Femur (tissue), 1 donor: Measurements from ENCODE around the gene HAAO.
"Not testable (repeated sequence)": the region's sequence is repeated elsewhere in the genome, so short reads cannot be mapped to it uniquely, and the experiment has no call there.

Experiments used
- DNase-seq: peaks from one replicate; pipeline ENCODE4 v3.0.0-alpha.2; 2017

The HAAO gene

GRCh38 chr2:42792583-42793333 is at the start of gene HAAO:
HAAO (minus strand) TSS chr2:42792583; CDS start chr2:42792536, 47 bp downstream.
- DNase-seq = peak; percentile 85

GRCh38 chr2:42841344-42841743 is 49.0 kb upstream of the HAAO start:
- peak; percentile 10 for DNase-seq

- DNase-seq = peak; percentile 10
These were observed 48.4 kb upstream of the HAAO start for GRCh38 chr2:42840760-42841159.

GRCh38 chr2:42839809-42840501 is 47.6 kb upstream of the HAAO start:
- DNase-seq = peak; percentile 10

- DNase-seq = peak; percentile 3
These were observed 45.8 kb upstream of the HAAO start for GRCh38 chr2:42838133-42838532.

- DNase-seq = peak; percentile 29
These were observed 43.4 kb upstream of the HAAO start for GRCh38 chr2:42835577-42836371.

GRCh38 chr2:42834161-42834560 is 41.8 kb upstream of the HAAO start:
- DNase-seq = peak; percentile 11

GRCh38 chr2:42832289-42832634 is 39.9 kb upstream of the HAAO start:
- peak; percentile 3 for DNase-seq

GRCh38 chr2:42831575-42832288 is 39.3 kb upstream of the HAAO start:
- DNase-seq = not testable (repeated sequence)

- DNase-seq = peak; percentile 12
These were observed 38.7 kb upstream of the HAAO start for GRCh38 chr2:42830922-42831574.

GRCh38 chr2:42829671-42830440 is 37.5 kb upstream of the HAAO start:
- peak; percentile 17 for DNase-seq

- peak; percentile 86 for DNase-seq
These were observed 36.4 kb upstream of the HAAO start for GRCh38 chr2:42828487-42829425.

- DNase-seq = peak; percentile 93
These were observed 35.5 kb upstream of the HAAO start for GRCh38 chr2:42827647-42828486.

GRCh38 chr2:42826231-42826630 is 33.8 kb upstream of the HAAO start:
- DNase-seq = no peak

- DNase-seq = no peak
These were observed 32.0 kb upstream of the HAAO start for GRCh38 chr2:42824454-42824807.

GRCh38 chr2:42823744-42824453 is 31.5 kb upstream of the HAAO start:
- no peak for DNase-seq

- DNase-seq = no peak
These were observed 26.8 kb upstream of the HAAO start for GRCh38 chr2:42819160-42819559.

- no peak for DNase-seq
These were observed 23.3 kb upstream of the HAAO start for GRCh38 chr2:42815726-42816125.

- DNase-seq = no peak
These were observed 21.4 kb upstream of the HAAO start for GRCh38 chr2:42813763-42814162.
